ENCODE results near the gene TMEM225.

DNA sequence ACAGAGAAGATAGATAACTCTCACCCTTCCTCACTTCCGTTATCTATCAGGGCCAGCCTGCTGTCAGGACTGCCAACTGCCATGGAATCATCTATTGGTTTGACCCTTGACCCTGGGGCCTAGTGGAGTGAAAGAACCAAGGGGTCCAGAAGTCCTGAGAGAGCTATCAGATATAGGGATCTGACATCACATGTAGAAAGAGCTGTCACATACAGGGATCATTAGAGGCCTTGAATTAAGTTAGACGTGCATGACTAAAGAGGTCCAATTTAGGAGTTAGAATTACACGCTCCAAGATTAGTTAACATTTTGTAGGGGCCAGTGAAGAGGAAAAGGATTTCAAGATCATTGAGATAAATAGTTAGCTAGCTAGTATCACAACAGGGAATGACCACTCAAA is at the start of gene TMEM225:
- TF ChIP-seq YY1 (IDR thresholded peaks at IDR 0.05; ENCODE audit: insufficient read depth, insufficient read length) = no peak
- TF ChIP-seq SUZ12 (IDR thresholded peaks at IDR 0.05; ENCODE audit: extremely low read depth, insufficient read depth, insufficient read length) = no peak
- TF ChIP-seq ZNF274 (IDR thresholded peaks at IDR 0.05; ENCODE audit: low read depth, low read length) = no peak
